HG02571 (cell line): ENCODE results near the gene TWIST2.

ENCODE experiments used
- ATAC-seq: cut with Tn5 transposase; IDR thresholded peaks from one replicate; pipeline ENCODE4 v1.9.1; 2021; ENCODE audit warnings: mild to moderate bottlenecking, moderate library complexity; ENCODE audit not compliant: unreplicated experiment

Gene TWIST2

GRCh38 chr2:238847841-238848690 is at the start of gene TWIST2:
TSS of gene TWIST2 (plus strand) at chr2:238848085. CDS start at chr2:238848216, 131 bp downstream.
- ATAC-seq: no peak

- ATAC-seq: no peak
These were observed 46.1 kb upstream of the TWIST2 start for GRCh38 chr2:238801791-238802190.

DNA sequence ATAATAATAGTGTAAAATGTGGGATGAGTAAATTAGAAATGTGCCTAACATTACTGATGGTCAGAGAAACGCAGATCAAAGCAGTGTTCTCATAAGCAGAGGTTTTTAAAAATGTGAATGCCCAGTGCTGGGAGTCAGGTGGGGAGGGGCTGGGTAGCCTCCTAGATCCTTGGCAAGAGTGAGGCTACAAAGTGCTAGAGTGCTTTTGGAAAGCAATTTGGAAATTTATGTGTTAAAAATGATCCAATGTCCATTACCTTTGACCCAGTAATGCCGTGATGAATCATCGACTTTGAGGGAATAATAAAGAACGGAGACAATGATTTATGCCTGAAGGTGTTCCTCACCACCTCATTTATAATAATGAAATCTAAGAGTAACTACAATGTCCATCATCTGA is 44.9 kb upstream of the TWIST2 start:
- no peak for ATAC-seq

DNA sequence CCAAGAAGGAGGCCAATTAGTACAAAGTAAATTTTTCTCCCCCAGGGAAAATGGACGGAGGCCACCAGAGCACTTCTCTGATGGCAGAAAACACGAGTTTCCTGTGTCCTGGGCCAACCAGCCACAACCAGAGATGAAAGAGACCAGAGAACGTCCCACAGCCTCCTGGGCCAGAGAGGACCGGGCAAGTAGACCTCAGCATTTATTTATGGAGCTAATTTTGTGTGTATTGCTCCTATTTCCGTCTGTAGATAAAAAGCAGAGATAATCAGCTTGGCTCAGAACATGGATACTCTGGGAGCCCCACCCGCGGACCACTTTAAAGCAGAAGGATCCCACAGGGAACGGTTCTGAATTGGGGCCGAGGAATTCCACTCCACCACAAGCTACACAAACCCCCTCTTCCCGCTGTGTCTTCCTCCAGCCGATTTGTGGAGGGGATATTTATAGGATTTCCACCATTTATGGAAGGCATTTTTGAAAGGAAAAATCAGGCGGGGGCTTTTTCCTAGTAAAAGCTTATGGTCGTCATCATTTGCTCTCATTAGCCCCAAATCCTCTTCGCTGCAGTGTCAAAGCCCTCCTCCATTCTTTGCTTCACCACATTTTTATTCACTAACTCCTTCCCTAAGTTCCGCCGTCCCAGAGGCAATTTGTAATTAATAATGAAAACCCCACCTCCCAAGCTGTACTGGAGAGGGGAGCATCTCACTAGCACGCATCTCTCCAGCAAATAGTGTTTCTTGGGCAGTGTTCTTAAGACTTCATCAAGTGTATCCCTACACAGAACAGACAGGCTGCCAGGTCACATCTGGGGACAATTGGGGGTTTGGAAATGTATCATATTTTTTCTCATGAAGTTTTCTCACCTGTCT is 43.7 kb upstream of the TWIST2 start:
- ATAC-seq: no peak

GRCh38 chr2:238808761-238809160 is 39.1 kb upstream of the TWIST2 start:
- ATAC-seq: no peak

- no peak for ATAC-seq
These were observed 37.6 kb upstream of the TWIST2 start for GRCh38 chr2:238810321-238810720.

GRCh38 chr2:238811293-238811692 is 36.6 kb upstream of the TWIST2 start:
- no peak for ATAC-seq

- no peak for ATAC-seq
These were observed 36.1 kb upstream of the TWIST2 start for GRCh38 chr2:238811759-238812158.

DNA sequence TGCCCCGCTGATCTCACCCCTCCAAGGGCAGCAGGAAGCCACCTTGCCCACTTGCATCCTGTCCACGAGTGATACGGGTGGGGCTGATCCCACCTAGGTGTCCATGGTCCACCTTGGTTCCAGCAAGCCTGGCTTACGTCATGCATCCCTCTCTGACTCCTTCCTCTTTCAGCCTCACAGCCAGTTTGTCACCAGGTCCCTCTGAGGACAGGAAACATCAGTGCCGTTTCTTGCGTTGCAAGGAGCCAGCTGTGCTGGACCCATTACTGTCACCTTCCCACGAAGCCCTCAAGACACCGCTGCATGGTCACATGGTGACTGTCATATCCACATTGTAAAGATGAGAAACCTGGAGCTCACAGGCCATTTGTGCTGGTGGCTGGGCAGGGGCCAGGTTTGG is 34.8 kb upstream of the TWIST2 start:
- no peak for ATAC-seq

DNA sequence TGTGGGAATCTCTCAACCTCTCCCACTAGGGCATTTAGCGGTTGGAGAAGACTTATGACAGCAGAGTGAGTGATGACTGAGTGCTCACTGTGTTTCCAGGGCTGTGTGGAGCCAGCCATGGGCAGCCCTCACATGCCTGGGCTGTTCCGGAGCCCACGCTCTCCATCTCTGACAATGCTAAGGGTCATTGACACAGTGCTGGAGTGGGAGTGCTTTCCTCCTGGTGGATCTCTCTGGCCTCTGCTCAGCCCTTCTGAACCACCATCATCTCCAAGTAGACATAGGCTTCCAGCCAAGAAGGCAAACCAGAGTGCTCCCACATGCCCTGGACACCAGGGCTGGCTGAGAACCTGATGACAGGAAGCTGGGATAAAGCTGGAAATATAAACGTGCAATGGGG is 33.1 kb upstream of the TWIST2 start:
- no peak for ATAC-seq

GRCh38 chr2:238816291-238816690 is 31.6 kb upstream of the TWIST2 start:
- ATAC-seq: no peak

GRCh38 chr2:238817382-238817781 is 30.5 kb upstream of the TWIST2 start:
- ATAC-seq: no peak

- ATAC-seq: no peak
These were observed 30.0 kb upstream of the TWIST2 start for GRCh38 chr2:238817891-238818290.

DNA sequence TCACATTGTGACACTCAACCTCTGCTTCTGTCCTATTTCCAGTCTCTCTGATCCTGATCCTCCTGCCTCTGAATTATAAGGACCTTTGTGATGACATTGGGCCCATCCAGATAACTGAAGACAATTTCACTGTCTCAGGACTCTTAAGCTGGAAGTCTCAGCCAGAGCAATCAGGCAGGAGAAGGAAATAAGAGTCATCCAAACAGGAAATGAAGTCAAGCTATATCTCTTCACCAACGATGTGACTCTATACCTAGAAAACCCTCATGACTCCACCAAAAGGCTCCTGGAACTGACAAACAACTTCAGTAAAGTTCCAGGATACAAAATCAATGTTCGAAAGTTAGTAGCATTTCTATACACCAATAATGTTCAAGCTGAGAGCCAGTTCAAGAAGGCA is 29.3 kb upstream of the TWIST2 start:
- ATAC-seq: no peak

GRCh38 chr2:238820197-238820596 is 27.7 kb upstream of the TWIST2 start:
- no peak for ATAC-seq

- ATAC-seq: no peak
These were observed 27.0 kb upstream of the TWIST2 start for GRCh38 chr2:238820916-238821315.

DNA sequence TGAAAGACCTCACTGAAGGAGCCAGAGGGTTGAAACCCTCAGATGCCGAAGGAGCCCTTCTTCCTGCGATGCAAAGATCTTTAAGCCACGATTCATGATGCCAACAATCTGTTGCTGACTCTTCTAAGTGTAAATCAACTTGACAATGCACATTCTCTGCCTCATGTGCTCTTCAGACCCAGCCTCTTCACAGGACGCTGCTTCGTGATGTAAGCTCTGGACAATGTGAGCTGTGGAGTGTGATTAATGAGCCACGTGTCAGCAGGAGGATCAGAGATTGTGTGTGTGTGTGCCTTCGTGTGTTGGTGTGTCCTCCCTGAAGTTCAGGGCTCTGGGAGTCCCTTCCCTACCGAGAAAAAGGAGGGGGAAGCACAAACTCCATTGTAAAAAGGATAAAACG is 26.5 kb upstream of the TWIST2 start:
- no peak for ATAC-seq

GRCh38 chr2:238821944-238822670 is 25.8 kb upstream of the TWIST2 start:
- ATAC-seq: no peak

- no peak for ATAC-seq
These were observed 24.9 kb upstream of the TWIST2 start for GRCh38 chr2:238822955-238823354.

DNA sequence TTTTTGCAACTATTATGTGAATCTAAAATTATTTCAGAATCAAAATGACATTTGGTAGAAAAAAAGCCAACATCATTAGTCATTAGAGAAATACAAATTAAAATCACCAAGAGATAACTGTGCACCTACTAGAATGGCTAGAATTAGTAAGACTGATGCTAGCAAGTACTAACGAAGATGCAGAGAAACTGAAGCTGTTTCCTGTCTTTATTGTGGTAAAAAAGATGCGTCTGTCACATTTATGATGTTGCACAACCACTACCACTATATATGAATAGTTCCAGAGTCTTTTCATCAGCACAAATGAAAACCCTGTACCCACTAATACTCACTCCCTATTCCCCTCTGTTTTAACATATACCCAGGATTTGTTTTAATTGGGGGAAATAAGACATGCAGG is 16.7 kb upstream of the TWIST2 start:
- no peak for ATAC-seq

DNA sequence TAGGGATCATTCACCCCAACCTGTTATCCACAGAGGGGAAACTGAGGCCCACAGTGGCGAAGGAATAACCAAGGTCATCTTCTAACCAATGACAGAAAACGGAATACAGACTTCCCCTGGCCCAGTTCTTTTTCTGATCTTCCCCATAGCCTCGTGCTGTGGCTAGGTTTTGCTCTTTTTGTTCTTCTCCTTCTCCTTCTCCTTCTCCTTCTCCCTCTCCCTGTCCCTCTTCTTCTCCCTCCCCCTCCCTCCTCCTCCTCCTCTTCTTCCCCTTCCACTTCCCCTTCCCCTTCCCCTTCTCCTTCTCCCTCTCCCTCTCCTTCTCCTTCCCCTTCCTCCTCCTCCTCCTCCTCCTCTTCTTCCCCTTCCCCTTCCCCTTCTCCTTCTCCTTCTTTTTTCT is 12.9 kb upstream of the TWIST2 start:
- ATAC-seq: no peak
